ENCODE measurements around the gene SEPTIN3. TPM values are rescaled to one million over a fixed set of nuclear protein-coding genes. Genes with fewer than 3 reads are reported as not detected.

SEPTIN3 gene
- total RNA-seq, 1 experiment from 2014 or later, result 3.9 TPM

GRCh38 chr22:41951898-41952474 lies 17.3 kb upstream of the SEPTIN3 start, which contains the start of gene SMIM45:
Gene SMIM45 (plus strand): TSS chr22:41952150.
- Histone ChIP-seq H3K4me3 (ENCODE audit: low read depth in 2 of 2, low read length in 2 of 2) (no peak within 1 kb of the TSS), H3K27ac (ENCODE audit: low read length) (no peak within 1 kb of the TSS), H3K27me3 (ENCODE audit: control insufficient read depth, insufficient read depth, low read length) (no peaks in the 10 kb centered on the region), H3K4me1 (ENCODE audit: control insufficient read depth, insufficient read depth, low read length) (peaks cover 6% of the 10 kb centered on the region), H3K9me3 (ENCODE audit: control insufficient read depth, insufficient read depth, low read depth, low read length) (no peaks in the 10 kb centered on the region), H3K36me3 (ENCODE audit: control insufficient read depth, insufficient read depth, low read length) (no peaks in the 10 kb centered on the region)
- POLR2A ChIA-PET, result no interaction called here
- TF ChIP-seq POLR2AphosphoS5 (IDR thresholded peaks at IDR 0.05; ENCODE audit: low read depth, low read length), result no peak
- no peak for TF ChIP-seq TCF7L2 (IDR thresholded peaks at IDR 0.05; ENCODE audit: low read depth, low read length)
- TF ChIP-seq SIN3A (IDR thresholded peaks at IDR 0.05; ENCODE audit: borderline replicate concordance, insufficient read depth, low read depth, low read length), result no peak
- TF ChIP-seq, protein P1, sequence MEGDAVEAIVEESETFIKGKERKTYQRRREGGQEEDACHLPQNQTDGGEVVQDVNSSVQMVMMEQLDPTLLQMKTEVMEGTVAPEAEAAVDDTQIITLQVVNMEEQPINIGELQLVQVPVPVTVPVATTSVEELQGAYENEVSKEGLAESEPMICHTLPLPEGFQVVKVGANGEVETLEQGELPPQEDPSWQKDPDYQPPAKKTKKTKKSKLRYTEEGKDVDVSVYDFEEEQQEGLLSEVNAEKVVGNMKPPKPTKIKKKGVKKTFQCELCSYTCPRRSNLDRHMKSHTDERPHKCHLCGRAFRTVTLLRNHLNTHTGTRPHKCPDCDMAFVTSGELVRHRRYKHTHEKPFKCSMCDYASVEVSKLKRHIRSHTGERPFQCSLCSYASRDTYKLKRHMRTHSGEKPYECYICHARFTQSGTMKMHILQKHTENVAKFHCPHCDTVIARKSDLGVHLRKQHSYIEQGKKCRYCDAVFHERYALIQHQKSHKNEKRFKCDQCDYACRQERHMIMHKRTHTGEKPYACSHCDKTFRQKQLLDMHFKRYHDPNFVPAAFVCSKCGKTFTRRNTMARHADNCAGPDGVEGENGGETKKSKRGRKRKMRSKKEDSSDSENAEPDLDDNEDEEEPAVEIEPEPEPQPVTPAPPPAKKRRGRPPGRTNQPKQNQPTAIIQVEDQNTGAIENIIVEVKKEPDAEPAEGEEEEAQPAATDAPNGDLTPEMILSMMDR (IDR thresholded peaks at IDR 0.05), result no peak
- TF ChIP-seq, protein P2, sequence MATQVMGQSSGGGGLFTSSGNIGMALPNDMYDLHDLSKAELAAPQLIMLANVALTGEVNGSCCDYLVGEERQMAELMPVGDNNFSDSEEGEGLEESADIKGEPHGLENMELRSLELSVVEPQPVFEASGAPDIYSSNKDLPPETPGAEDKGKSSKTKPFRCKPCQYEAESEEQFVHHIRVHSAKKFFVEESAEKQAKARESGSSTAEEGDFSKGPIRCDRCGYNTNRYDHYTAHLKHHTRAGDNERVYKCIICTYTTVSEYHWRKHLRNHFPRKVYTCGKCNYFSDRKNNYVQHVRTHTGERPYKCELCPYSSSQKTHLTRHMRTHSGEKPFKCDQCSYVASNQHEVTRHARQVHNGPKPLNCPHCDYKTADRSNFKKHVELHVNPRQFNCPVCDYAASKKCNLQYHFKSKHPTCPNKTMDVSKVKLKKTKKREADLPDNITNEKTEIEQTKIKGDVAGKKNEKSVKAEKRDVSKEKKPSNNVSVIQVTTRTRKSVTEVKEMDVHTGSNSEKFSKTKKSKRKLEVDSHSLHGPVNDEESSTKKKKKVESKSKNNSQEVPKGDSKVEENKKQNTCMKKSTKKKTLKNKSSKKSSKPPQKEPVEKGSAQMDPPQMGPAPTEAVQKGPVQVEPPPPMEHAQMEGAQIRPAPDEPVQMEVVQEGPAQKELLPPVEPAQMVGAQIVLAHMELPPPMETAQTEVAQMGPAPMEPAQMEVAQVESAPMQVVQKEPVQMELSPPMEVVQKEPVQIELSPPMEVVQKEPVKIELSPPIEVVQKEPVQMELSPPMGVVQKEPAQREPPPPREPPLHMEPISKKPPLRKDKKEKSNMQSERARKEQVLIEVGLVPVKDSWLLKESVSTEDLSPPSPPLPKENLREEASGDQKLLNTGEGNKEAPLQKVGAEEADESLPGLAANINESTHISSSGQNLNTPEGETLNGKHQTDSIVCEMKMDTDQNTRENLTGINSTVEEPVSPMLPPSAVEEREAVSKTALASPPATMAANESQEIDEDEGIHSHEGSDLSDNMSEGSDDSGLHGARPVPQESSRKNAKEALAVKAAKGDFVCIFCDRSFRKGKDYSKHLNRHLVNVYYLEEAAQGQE (IDR thresholded peaks at IDR 0.05; ENCODE audit: insufficient read depth in 1 of 2, low read depth in 2 of 2, low read length in 1 of 2), result no peak
- CTCF ChIA-PET, result no interaction called here
- ATAC-seq, result no peak
- intact Hi-C loops (cut with micrococcal nuclease; ENCODE audit: unreplicated experiment) (no loop called here), in situ Hi-C loops (cut with HindIII; ENCODE audit: low pct_unique_long_range_greater_than_20kb, low sequenced_read_pairs) (no loop called here)
- DNase-seq (ENCODE audit: low read depth, low spot score), result no peak
- no TSS peak for BruUV-seq (replicated peaks)

DNA sequence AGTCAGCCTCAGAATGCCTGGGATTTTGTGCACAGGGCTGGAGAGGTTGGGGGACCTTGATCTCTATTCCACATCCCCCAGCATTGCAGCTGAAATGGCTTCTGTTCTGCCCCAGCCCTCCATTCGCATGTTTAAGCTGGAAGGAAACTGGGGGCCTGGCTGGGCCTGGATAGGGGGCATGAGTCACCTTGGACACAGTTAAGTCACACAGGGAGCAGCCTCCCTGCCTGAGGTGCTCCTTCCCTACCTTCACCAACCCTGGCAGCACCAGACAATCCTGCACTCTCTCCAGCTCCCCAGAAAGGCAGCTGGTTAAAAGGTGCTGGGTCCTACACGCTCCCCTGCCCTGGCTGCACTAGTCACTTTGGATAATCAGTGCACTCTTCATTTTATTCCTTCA lies 16.5 kb upstream of the SEPTIN3 start:
- TF ChIP-seq SIN3A (IDR thresholded peaks at IDR 0.05; ENCODE audit: borderline replicate concordance, insufficient read depth, low read depth, low read length), result no peak
- TF ChIP-seq, protein P1 (IDR thresholded peaks at IDR 0.05), result no peak
- TF ChIP-seq TCF7L2 (IDR thresholded peaks at IDR 0.05; ENCODE audit: low read depth, low read length), result no peak
- no peak for TF ChIP-seq POLR2AphosphoS5 (IDR thresholded peaks at IDR 0.05; ENCODE audit: low read depth, low read length)
- TF ChIP-seq, protein P2 (IDR thresholded peaks at IDR 0.05; ENCODE audit: insufficient read depth in 1 of 2, low read depth in 2 of 2, low read length in 1 of 2), result no peak
- no peaks in the 10 kb centered on the region for H3K36me3 ChIP-seq (ENCODE audit: control insufficient read depth, insufficient read depth, low read length)
- H3K4me3 ChIP-seq (ENCODE audit: low read depth in 2 of 2, low read length in 2 of 2), result no peak overlapping the region
- ChIA-PET CTCF (no interaction called here), POLR2A (no interaction called here)
- H3K27me3 ChIP-seq (ENCODE audit: control insufficient read depth, insufficient read depth, low read length), result no peaks in the 10 kb centered on the region
- no peak overlapping the region for H3K27ac ChIP-seq (ENCODE audit: low read length)
- H3K9me3 ChIP-seq (ENCODE audit: control insufficient read depth, insufficient read depth, low read depth, low read length), result no peaks in the 10 kb centered on the region
- in situ Hi-C loops (cut with HindIII; ENCODE audit: low pct_unique_long_range_greater_than_20kb, low sequenced_read_pairs), result no loop called here
- no peak for ATAC-seq
- no TSS peak for BruUV-seq (replicated peaks)
- no peak for DNase-seq (ENCODE audit: low read depth, low spot score)
- peaks cover 6% of the 10 kb centered on the region for H3K4me1 ChIP-seq (ENCODE audit: control insufficient read depth, insufficient read depth, low read length)
- intact Hi-C loops (cut with micrococcal nuclease; ENCODE audit: unreplicated experiment), result no loop called here
